HL-60 (cell line): ENCODE data around the gene LDB2.

ENCODE experiments used
- GABPA ChIP-seq: IDR thresholded peaks from 2 replicates; pipeline ENCODE4 v1.6.1; 2012; ENCODE audit warnings: low read depth
- POLR2AphosphoS5 ChIP-seq: IDR thresholded peaks from 2 replicates; pipeline ENCODE4 v1.6.1; 2012; ENCODE audit warnings: low read depth
- SPI1 ChIP-seq: IDR thresholded peaks from 2 replicates; pipeline ENCODE4 v1.6.1; 2012; ENCODE audit warnings: low read depth, mild to moderate bottlenecking, borderline replicate concordance
- TF ChIP-seq, protein P1 (sequence below): IDR thresholded peaks from one replicate; pipeline ENCODE4 v1.5.1; 2011; ENCODE audit warnings: low read length, control low read depth, inconsistent platforms; ENCODE audit not compliant: insufficient read depth
- TF ChIP-seq, protein P2 (sequence below): IDR thresholded peaks from 2 replicates; pipeline ENCODE4 v1.6.1; 2012; ENCODE audit warnings: low read depth; ENCODE audit not compliant: insufficient replicate concordance

DNA sequence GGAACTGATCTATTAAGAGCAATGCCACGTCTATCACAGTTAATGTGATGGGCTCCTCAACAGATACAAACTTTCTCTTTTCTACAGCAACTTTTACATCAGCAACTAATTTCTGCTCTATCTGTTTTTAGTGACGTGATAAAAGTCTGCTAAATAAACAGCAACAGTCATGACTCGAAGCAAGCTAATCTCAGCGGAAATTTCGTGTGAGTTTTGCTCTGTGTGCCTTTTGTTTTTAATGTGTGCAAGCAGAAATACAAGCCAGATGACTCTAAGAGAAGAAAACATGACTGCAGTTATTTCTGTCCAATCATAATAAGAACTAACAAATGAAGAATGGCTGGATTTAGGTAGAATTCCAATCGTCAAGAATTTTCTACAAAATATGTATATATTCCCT, 214.3 kb downstream of the LDB2 start:
- TF ChIP-seq, protein P1, sequence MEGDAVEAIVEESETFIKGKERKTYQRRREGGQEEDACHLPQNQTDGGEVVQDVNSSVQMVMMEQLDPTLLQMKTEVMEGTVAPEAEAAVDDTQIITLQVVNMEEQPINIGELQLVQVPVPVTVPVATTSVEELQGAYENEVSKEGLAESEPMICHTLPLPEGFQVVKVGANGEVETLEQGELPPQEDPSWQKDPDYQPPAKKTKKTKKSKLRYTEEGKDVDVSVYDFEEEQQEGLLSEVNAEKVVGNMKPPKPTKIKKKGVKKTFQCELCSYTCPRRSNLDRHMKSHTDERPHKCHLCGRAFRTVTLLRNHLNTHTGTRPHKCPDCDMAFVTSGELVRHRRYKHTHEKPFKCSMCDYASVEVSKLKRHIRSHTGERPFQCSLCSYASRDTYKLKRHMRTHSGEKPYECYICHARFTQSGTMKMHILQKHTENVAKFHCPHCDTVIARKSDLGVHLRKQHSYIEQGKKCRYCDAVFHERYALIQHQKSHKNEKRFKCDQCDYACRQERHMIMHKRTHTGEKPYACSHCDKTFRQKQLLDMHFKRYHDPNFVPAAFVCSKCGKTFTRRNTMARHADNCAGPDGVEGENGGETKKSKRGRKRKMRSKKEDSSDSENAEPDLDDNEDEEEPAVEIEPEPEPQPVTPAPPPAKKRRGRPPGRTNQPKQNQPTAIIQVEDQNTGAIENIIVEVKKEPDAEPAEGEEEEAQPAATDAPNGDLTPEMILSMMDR = no peak
- TF ChIP-seq, protein P2, sequence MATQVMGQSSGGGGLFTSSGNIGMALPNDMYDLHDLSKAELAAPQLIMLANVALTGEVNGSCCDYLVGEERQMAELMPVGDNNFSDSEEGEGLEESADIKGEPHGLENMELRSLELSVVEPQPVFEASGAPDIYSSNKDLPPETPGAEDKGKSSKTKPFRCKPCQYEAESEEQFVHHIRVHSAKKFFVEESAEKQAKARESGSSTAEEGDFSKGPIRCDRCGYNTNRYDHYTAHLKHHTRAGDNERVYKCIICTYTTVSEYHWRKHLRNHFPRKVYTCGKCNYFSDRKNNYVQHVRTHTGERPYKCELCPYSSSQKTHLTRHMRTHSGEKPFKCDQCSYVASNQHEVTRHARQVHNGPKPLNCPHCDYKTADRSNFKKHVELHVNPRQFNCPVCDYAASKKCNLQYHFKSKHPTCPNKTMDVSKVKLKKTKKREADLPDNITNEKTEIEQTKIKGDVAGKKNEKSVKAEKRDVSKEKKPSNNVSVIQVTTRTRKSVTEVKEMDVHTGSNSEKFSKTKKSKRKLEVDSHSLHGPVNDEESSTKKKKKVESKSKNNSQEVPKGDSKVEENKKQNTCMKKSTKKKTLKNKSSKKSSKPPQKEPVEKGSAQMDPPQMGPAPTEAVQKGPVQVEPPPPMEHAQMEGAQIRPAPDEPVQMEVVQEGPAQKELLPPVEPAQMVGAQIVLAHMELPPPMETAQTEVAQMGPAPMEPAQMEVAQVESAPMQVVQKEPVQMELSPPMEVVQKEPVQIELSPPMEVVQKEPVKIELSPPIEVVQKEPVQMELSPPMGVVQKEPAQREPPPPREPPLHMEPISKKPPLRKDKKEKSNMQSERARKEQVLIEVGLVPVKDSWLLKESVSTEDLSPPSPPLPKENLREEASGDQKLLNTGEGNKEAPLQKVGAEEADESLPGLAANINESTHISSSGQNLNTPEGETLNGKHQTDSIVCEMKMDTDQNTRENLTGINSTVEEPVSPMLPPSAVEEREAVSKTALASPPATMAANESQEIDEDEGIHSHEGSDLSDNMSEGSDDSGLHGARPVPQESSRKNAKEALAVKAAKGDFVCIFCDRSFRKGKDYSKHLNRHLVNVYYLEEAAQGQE = no peak
- no peak for TF ChIP-seq POLR2AphosphoS5
- no peak for TF ChIP-seq SPI1
- TF ChIP-seq GABPA = no peak
